ENCODE results near the gene BEND4. TPM values are rescaled to one million over a fixed set of nuclear protein-coding genes. Genes with fewer than 3 reads are reported as not detected.
"Not testable (repeated sequence)": the region's sequence is repeated elsewhere in the genome, so short reads cannot be mapped to it uniquely, and the experiment has no call there.

BEND4 gene
- 0.13 and 0.32 TPM in 2 replicates for total RNA-seq

DNA sequence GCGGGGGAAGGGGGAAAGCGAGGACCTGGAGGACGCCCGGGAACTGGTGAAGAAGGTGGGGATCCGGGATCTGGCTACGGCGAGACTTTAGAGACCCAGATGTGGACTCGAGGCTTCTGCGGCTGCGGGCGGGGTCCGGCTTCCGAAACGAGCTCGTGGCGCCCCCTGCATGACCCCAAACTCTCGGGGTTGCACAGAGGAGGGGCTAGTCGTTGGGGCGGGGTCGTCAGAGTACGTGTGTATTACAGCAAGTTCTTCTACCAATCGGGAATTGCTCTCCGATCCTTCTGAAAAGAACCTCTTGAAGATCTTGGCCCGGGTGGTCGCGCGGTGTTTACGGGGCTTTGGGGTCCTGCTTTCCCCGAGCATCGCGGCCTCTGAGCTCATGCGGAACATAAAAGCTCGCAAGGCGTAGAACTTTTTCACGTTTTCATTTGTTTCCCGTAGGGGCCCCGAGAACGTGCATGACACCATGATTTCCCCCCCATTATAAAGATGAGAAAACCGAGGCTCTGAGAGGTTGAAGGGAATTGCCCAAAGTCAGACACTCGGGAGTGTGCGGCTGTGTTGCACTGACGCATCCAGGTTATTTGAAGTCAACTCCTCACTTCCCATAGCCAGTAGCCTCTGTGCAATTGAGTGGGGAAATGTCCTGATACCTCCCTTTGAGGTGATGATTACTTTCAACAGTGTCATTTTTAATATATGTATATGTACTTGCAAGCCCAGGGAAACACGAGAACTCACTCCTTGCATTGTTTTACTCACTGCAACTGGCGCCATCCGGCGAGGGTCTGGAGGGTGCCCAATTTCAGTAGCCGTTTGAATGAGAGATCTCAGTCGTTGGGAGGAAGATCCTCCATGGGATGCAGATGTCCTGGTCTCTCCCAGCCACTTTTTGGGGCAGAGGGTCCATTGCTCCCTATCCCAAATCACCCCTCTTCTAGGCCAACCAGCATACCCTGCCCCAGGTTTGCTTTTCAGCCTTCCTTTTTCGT lies at the start of gene BEND4:
Gene BEND4, minus strand, starts transcription at position 149 of the 998 bp plus-strand sequence. CDS start 512 bp downstream, outside the sequence.
- no peak for DNase-seq (ENCODE audit: low read depth, low spot score)

DNA sequence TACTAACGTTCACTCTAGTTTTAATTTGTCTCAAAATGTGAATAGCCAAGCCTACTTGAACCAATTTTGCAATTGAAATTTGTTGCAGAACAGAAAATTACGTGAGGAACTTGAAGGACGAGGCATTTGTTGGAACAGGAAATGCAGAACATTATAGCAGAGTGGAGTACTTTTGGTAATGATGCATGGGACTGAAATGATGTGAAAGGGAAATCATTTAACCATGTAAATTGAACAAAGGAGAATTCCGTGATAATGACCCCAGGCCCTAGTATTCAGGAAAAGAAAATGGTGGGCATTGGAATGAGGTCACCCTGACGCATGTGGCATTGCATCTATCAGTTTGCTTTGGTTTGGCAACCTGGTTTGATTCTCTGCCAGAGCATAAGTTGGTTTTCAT lies 44.9 kb upstream of the BEND4 start:
- no peak for DNase-seq (ENCODE audit: low read depth, low spot score)

DNA sequence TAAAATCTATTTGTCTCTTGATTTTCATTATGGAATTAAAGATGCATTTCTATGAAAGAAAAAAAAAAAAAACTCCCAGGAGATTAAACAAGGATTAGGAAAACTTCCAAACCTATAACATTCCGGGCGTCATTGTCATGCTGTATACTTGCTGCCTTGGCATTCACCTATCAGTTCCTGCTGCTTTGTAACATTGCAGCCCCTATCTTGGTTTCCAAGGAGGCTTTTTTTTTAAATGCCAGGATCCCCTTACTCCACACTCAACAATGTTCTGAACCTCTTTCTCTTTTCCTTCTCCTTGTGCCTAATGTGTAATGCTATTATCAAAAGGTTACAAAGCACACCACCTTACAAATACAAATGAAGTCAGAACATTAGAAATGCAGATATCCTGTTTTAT lies 20.5 kb upstream of the BEND4 start:
- DNase-seq (ENCODE audit: low read depth, low spot score) = no peak

DNA sequence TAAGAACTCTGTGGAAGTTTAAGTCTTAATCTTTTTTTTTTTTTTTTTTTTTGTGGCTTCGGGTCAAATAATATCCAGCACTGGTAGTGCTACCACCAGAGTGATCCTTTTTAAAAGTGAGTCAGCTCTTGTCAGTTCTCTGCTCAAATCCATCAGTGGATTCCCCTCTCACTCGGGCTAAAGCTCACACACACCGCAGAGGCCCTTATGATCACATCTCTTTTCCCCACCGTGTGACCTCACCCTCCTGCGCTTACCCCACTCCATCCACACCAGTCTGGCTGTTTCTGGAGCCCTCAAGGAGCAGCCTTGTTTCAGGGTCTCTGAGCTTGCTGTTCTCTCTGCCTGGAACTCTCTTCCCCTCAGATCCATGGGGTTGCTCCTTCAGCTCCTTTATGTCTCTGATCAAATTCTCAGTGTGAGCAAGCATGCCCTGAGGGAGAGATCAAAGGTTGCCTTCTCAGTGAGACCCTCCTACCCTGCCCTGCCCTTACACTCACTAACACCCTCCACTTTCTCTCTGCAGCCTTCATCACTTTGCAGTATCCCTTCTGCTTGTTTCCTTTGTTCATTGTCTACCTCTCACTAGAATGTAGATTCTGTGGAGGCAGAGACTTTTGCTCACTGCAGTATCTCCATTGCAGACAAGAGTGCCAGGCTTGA lies 19.8 kb upstream of the BEND4 start:
- DNase-seq (ENCODE audit: low read depth, low spot score) = no peak

DNA sequence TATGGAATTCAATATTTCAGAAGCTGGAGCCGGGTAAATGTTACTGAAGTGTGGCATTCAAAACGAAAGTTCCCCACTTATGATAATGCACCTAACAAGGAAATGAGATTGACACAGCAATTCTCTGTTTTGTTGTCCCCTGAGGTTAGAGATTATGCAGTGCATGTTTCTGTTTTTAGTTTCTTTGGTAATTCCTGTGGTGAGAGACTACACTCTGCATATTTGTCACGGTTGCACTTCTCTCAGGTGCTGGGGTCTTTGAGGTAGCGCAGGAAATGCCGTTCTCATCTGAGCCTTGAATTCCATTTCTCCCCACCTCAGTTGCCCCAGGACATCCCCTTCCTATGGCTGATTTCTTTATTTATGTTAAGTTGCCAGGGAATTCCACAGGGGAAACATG lies 15.3 kb upstream of the BEND4 start:
- DNase-seq (ENCODE audit: low read depth, low spot score) = no peak

DNA sequence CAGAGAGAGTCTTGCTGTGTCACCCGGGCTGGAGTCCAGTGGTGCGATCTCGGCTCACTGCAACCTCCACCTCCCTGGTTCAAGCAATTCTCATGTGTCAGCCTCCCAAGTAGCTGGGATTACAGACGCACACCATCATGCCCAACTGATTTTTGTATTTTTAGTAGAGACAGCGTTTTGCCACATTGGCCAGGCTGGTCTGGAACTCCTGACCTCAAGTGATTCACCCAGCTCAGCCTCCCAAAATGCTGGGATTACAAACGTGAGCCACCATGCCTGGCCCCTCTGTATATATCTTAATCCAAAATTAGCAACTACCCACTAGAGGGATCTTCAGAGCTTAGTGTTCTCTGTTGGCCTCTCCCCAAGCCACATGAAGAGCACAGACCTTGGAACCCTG lies 13.7 kb upstream of the BEND4 start:
- DNase-seq (ENCODE audit: low read depth, low spot score) = not testable (repeated sequence)

DNA sequence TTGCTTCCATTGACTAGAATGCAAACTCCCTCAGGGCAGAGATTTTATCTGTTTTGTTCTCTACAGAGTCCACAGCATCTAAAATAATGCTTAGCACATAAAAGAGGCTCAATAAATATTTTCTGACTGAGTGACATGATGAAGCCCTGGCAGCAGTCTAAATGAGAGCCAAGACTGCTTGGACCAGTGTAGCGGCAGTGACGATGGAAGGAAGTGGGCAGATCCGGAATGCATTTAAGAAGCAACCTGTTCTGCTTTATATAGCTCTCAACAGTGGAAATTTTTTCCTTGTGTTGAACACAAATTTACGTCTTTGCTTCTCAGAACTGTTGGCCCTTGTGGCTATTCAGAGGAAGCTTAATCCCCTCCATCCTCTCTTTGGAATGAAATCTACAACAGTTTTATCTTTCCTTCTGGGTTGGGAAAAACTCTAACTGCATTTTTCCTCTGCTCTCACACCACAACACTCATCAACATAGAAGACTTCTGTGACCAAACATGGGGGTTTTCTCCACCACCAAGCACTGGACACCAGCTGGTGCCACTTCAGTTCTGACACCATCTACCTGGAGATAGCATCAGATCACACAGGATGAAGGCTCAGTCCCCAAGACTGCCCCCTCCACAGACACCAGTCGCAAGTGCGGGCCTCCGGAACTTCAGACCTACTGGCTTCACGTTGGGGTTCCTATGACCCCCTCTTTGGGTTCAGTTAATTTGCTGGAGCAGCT lies 7.0 kb upstream of the BEND4 start:
- no peak for DNase-seq (ENCODE audit: low read depth, low spot score)

DNA sequence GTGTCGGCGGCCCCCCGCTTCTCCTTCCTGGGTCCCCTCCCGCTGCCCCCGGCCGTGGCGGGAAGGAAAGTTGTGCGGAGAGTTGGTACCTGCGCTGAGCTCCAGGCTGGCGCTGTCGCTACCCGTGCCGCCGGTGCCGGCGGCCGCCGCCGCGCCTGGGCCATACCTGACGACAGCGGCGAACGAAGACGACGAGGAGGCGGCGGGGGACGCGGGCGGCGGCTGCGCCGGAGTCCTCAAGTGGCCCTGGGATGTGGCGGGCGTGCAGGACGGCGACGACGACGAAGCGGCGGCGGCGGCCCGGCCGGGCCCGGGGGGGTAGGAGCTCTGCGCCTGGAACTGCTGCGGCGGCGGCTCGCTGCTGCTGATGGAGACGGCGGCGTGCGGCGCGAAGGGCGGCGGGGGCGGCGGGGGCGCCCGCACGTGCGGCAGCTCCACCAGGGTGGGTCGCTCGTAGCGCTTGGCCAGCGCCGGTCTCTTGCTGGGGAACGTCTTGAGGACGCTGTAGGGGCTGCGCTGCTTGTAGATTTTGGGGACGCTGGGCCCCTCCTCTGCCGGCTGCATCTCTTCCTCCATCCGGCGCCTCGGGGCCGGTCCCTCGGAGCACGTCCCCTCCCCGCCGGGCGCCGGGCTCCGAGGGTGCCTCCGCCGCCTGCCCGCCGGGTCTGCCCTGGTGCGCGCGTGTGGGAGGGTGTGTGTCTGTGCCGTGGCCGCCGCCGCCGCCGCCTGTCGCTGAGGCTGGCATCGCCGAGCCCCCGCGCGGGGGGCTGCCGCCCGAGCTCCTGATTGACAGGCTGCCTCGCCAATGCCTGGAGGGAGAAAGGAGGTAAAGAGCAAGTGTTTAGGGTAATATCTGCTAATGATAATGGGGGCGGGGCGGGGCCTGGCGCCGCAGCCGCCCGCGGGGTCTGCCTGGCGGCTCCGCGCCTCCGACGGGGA lies 618 bp downstream of the BEND4 start:
- DNase-seq (ENCODE audit: low read depth, low spot score) = no peak

DNA sequence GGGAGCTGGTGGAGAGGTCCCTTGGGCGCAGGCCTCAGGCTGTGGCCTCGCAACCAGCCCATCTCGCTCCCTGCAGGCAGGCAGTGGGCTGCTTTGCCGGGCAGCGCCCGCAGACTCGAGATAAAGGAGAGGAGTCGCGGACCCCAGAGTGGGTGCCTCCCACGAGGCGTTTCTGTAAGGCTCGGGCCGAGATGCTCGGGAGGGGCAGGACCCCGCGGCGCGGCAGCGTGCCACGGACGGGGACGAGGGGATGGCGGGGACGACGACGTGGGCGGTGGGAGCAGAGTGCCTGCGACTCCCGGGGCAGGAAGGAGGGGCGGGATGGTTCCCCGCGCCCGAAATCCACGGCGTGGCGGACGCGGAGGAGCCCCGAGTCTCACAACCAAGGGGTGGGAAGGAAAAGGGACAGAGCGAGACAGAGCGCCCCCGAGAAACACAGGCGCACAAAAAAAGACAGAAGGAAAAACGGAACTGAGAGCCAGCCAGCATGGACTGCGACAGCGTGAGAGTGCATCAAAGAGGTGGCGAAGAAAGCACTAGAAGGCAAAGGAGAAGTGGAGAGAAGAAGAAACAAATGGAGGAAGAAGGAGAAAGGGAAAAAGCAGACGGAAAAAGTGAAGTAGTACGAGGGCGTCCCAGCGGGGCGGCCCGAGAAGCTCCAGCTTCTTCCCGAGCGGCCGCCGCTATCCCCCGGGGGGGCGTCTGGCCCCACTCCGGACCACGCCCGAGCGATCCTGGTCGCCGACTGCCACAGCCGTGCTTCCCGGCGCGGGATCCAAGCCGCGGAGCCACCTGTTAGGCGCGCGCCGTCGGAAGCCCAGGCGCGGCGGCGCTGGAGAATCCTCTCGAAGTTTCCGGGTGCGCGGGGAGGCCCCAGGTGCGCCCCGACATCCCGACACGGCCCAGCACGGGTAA lies 1.5 kb downstream of the BEND4 start:
- DNase-seq (ENCODE audit: low read depth, low spot score) = no peak

DNA sequence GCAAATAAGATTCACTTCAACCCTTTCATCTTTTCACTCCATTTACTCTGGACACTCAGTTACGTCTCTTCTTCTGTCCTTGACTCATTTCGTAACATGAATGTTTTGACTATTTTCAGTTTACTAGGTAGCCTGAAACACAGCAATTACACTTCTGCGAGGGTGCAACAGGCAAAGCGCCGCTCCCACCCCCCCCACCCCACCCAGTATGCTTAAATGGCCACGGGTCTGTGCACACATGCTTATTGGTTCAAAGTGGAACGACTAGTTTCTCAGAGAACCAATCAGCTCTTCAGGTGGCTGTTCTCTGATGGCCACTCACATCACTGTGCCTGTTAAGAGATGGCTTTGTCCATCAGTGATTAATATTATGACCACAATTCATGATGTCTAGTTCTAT lies 3.5 kb downstream of the BEND4 start:
- DNase-seq (ENCODE audit: low read depth, low spot score) = no peak

DNA sequence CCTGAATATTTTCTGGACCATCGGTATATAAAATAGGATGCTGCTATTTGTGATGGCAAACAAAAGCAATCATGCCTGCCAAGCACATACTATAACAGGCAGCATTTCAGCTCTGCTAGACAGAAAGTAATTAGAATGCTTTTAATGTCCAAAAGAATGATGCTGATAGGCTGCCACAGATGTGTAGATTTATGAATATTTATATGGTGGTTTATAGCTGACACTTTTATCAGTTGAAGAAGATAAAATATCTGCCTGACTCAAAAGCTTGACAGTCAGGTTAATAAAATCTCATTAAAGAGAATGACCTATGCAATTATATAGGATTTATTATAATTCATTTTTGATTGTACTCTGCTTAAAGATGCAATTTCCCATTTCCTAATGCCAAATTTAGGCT lies 4.0 kb downstream of the BEND4 start:
- no peak for DNase-seq (ENCODE audit: low read depth, low spot score)

DNA sequence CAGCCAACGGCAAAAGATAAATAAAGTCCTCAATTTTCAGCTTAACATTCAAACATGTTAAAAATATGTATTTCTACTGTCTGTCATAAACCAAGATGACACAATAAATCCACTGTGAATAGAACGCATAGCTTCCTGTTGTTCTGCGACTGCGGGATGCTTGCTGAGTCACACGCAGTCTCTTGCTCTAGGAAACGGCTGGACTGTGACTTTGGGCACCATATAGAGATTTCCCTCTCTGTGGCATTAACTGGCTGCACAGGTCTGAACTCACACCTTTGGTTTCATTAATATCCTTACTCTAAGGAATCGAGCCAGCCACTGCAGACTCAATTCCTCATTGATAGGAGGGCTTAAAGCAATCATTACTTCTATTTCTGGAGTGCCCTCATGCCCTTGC lies 8.4 kb downstream of the BEND4 start:
- DNase-seq (ENCODE audit: low read depth, low spot score) = no peak

DNA sequence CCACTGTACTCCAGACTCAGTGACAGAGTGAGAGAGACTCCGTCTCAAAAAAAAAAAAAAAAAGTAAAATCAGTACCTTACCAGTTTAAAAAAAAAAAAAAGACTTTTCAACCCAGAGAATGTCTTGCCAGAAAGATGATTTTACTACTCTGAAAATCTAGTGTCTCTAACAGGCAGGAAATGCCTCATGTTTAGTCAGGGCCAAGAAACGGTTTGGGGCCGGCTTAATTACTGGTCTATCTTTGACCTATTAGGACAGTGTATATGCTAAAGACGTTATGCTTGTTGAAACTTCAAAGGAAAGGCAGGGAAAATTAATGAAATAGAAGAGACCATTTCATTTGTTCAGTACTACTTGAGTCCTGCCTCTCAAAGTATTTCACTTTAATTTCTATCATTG lies 9.9 kb downstream of the BEND4 start:
- no peak for DNase-seq (ENCODE audit: low read depth, low spot score)

DNA sequence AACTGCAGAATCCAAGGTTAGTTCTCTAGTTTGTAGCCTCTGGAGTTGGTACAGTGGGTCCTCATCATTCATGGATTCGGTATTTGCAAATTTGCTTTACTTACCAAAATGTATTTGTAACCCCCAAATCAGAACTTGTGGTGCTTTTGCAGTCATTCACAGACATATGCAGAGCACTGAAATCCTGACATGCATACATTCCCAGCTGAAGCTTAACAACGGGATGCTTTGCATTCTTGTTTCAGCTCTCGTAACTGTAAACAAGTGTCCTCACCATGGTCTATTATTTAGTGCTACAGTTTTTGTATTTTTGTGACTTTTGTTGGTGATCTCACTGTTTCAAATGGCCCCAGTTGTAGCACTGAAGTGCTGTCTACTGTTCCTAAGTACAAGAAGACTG lies 16.1 kb downstream of the BEND4 start:
- DNase-seq (ENCODE audit: low read depth, low spot score) = no peak

DNA sequence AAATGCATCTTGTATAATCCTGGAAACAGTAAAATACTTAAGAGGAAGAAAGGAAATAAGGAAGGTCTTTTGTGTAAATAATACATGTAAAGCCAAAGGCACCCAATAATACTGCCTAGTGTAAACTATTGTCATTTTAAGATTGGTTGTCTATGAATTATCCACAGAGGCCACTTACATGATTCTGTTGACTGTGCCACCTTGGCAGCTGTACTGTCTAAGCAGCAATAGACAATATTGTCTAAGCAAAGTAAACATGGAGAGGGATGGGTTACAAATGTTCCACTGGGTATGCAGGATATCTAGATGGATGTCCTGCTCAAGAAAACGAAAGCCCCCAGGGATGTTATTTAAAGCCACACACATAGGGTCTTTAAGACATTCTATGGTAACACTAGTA lies 19.4 kb downstream of the BEND4 start:
- no peak for DNase-seq (ENCODE audit: low read depth, low spot score)

DNA sequence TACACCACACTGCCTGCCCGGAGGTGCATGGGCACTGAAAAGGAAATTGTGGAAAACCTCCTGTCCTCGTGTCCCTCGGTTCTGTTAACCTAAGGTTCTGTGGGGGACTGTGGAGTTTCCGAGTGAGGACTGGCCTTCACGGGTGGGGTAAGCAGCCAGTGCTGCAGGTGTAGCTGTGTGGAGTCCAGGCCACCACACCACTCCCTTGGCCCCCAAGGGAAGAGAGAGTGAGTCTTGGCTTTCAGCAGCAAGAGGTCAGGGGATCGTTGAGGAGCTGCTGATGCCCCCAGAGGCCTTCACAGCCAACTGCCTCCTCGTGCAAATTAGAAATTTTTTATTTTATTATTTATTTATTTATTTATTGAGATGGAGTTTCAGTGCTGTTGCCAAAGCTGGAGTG lies 20.4 kb downstream of the BEND4 start:
- DNase-seq (ENCODE audit: low read depth, low spot score) = no peak

DNA sequence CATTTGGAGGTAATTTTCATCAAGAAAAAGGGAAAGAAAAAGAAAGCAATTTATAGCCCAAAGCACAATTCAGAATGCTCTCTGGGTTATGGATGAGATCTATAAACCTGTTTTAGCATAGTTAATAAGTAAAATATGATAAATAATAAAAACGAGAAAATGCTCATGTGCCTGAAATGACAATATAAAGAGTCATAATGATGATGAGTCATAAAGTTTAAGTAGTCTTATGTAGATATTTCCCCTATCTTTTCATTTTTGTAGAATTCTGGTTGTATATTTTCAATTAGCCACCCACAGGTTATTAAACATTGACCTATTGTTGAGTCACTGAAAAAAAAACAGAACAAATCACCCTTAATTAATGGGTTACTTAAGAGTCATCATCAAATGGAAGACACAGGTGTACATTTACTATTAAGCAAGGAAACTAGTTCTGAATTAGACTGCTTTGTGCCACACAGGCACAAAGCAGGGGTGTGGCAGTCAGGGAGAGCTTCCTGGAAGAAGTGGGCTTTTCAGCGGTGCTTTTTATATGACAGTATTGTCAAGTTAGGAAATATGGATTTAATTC lies 29.3 kb downstream of the BEND4 start:
- DNase-seq (ENCODE audit: low read depth, low spot score) = no peak

DNA sequence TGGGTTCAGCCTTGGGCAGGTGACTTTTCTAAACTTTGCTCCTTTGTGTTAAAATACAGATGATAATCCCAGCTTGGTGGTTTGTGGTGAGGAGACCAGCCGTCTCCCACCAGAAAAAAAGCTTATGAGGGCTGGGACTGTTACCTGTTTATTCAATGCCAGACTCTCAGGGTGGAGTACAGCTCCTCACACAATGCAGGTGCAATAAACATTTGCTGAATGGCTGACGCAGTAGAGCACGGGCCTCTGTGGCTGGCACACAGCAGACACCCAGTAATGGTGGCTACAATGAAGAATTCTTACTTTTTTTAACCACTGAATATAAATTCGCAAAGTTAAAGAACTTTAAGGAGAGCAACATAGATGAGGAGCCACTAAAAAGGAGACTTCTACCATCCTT lies 30.2 kb downstream of the BEND4 start:
- no peak for DNase-seq (ENCODE audit: low read depth, low spot score)

DNA sequence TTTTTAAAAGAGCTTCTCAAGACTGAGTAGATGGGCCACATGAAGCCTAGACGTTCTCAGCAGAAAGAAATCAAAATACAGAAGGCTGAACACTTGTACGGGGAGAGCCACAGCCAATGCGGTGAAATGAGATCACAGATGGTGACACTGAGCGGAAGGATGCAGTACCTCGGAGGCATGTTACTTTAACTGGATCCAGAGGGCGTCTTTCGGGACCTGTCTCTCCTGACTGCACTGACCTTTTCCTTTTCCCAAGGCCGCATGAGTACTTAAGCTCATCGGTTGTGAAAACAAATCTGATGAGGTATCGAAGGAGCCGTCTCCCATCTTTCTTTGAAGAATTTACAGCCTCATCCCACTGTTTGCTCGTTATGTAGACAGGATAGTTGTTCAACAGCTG lies 32.6 kb downstream of the BEND4 start:
- DNase-seq (ENCODE audit: low read depth, low spot score) = no peak

DNA sequence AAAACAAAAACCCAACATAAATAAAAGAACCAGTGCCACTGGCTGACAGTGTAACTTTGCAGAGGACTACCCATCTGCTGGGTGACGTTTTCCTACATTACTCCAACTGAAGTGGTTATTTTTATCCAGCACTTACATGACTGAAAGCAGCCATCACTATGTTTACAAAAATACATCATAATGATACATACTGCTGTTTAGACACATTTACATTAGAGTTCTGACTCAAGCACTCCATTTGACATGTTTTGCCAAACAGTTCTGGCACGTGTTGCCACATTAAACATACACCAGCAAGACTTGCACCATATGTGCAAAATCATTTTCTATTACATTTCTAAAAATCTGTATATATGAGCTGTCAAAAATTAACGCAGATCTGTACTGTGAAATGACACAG lies 39.6 kb downstream of the BEND4 start:
- DNase-seq (ENCODE audit: low read depth, low spot score) = no peak

Measured in pulmonary artery endothelial cell (primary cell).